HepG2 (cell line): ENCODE measurements around the gene ATP6V1F. TPM values are rescaled to one million over a fixed set of nuclear protein-coding genes. Genes with fewer than 3 reads are reported as not detected.

Source experiments
- FUBP1 ChIP-seq: sonication (generic); formaldehyde crosslinking; IDR thresholded peaks from 2 replicates; pipeline ENCODE4 v1.5.1; 2020; ENCODE audit warnings: missing genetic modification reagents, mild to moderate bottlenecking, borderline replicate concordance
- GFI1 ChIP-seq: sonication (generic); formaldehyde crosslinking; IDR thresholded peaks from 2 replicates; pipeline ENCODE4 v1.5.0; 2020; ENCODE audit warnings: missing genetic modification reagents, mild to moderate bottlenecking, borderline replicate concordance
- KAT7 ChIP-seq: IDR thresholded peaks from 2 replicates; pipeline ENCODE4 v1.6.1; 2018; ENCODE audit warnings: borderline replicate concordance, missing compliant biosample characterization
- MEF2D ChIP-seq: sonication (generic); formaldehyde crosslinking; IDR thresholded peaks from 2 replicates; pipeline ENCODE4 v1.5.1; 2020; ENCODE audit warnings: mild to moderate bottlenecking, missing genetic modification reagents
- MIER3 ChIP-seq: IDR thresholded peaks from 2 replicates; pipeline ENCODE4 v1.6.1; 2016; ENCODE audit warnings: missing compliant biosample characterization, borderline replicate concordance
- NFATC3 ChIP-seq: sonication (generic); formaldehyde crosslinking; IDR thresholded peaks from 2 replicates; pipeline ENCODE4 v1.5.1; 2020; ENCODE audit warnings: mild to moderate bottlenecking, missing genetic modification reagents
- NFE2 ChIP-seq: sonication (generic); formaldehyde crosslinking; IDR thresholded peaks from 2 replicates; pipeline ENCODE4 v1.4.0; 2020; ENCODE audit warnings: missing genetic modification reagents
- NR0B2 ChIP-seq: sonication (generic); formaldehyde crosslinking; IDR thresholded peaks from 2 replicates; pipeline ENCODE4 v1.4.0; 2020; ENCODE audit warnings: mild to moderate bottlenecking, missing genetic modification reagents
- RARA ChIP-seq: IDR thresholded peaks from 2 replicates; pipeline ENCODE4 v1.6.1; 2016; ENCODE audit warnings: missing genetic modification reagents, missing compliant biosample characterization
- RCOR2 ChIP-seq: IDR thresholded peaks from 2 replicates; pipeline ENCODE4 v1.6.1; 2016; ENCODE audit warnings: missing biosample characterization, missing genetic modification reagents
- ZC3H13 ChIP-seq: sonication (generic); formaldehyde crosslinking; IDR thresholded peaks from 2 replicates; pipeline ENCODE4 v1.8.1; 2023; ENCODE audit warnings: mild to moderate bottlenecking, missing genetic modification reagents, moderate library complexity
- ZMYM3 ChIP-seq: sonication (generic); formaldehyde crosslinking; IDR thresholded peaks from 2 replicates; pipeline ENCODE4 v1.5.1; 2020; ENCODE audit warnings: mild to moderate bottlenecking, missing genetic modification reagents
- ZNF367 ChIP-seq: sonication (generic); formaldehyde crosslinking; IDR thresholded peaks from 2 replicates; pipeline ENCODE4 v1.4.0; 2020; ENCODE audit warnings: missing genetic modification reagents, borderline replicate concordance
- ZNF639 ChIP-seq: conservative IDR thresholded peaks from 2 replicates; pipeline ENCODE4 v1.6.1; 2018; ENCODE audit warnings: missing genetic modification reagents
- polyA plus RNA-seq, 8 experiments: library from polyadenylated mRNA; depleted of rRNA in 3 of 8; stranded (reverse) in 7 of 8; unstranded in 1 of 8; fragments of >200 nt; fragmentation: Illumina TruSeq in 4 of 8; extraction: Trizol in 4 of 8; gene quantifications; 2 replicates each; pipeline versions ENCODE4 v1.2.1 to v1.2.3, GENCODE V29; 2011 to 2016; ENCODE audit warnings: low read depth in 4 of 8, missing spikeins in 1 of 8, mixed read lengths in 1 of 8; ENCODE audit not compliant: insufficient read depth in 1 of 8
- total RNA-seq, 5 experiments: library from RNA; depleted of rRNA; stranded (reverse); fragments of >200 nt; fragmentation: Illumina TruSeq; extraction: Trizol; gene quantifications; 2 replicates each; pipeline ENCODE4 v1.2.3, GENCODE V29; 2016; ENCODE audit warnings: low read depth in 1 of 5

Gene ATP6V1F
- total and polyA plus RNA-seq, 2 of the 13 experiments (the other 11 are each of a cell fraction or from before 2014, with no cell fraction given): 87.2 to 132 TPM

- 0 out of 2 replicates have a peak, but pooled peaks have one; percentile 41 for TF ChIP-seq ZC3H13 (CRISPR knock-in tag)
- 0 out of 2 replicates have a peak, but pooled peaks have one; percentile 56 for TF ChIP-seq NFATC3
- TF ChIP-seq GFI1 (CRISPR knock-in tag): no peak
- no peak for TF ChIP-seq NR0B2 (CRISPR knock-in tag)
- no peak for TF ChIP-seq ZNF639
- no peak for TF ChIP-seq MIER3 (CRISPR knock-in tag)
- TF ChIP-seq MEF2D (CRISPR knock-in tag): no peak
- no peak for TF ChIP-seq RCOR2 (CRISPR knock-in tag)
- TF ChIP-seq ZMYM3: peak; percentile 63; the same call in 1 of the 2 replicates
- TF ChIP-seq NFE2: no peak
- peak; percentile 75; the same call in 1 of the 2 replicates for TF ChIP-seq FUBP1 (CRISPR knock-in tag)
- TF ChIP-seq RARA (CRISPR knock-in tag): no peak
- TF ChIP-seq KAT7 (CRISPR knock-in tag): no peak
- no peak for TF ChIP-seq ZNF367 (CRISPR knock-in tag)
Measured at GRCh38 chr7:128861957-128862570, 592 bp upstream of the ATP6V1F start (continued).
